GM19328 (cell line): ENCODE measurements around the gene WDR73.
"Not testable (repeated sequence)": the region's sequence is repeated elsewhere in the genome, so short reads cannot be mapped to it uniquely, and the experiment has no call there.

Experiments
- ATAC-seq: cut with Tn5 transposase; IDR thresholded peaks from one replicate; pipeline ENCODE4 v1.9.1; 2021; ENCODE audit warnings: mild to moderate bottlenecking, moderate library complexity; ENCODE audit not compliant: unreplicated experiment

WDR73 gene

GRCh38 chr15:84658080-84658787 is 4.2 kb upstream of the WDR73 start, which contains the start of gene NMB:
Gene NMB, minus strand, starts transcription at chr15:84658199. Its CDS starts 47 bp downstream, at chr15:84658152.
- ATAC-seq = peak; percentile 56

GRCh38 chr15:84657748-84658079 is 3.6 kb upstream of the WDR73 start:
- no peak for ATAC-seq

GRCh38 chr15:84656972-84657371 is 2.9 kb upstream of the WDR73 start:
- ATAC-seq = no peak

- no peak for ATAC-seq
Observed at GRCh38 chr15:84654689-84655453, 788 bp upstream of the WDR73 start.

GRCh38 chr15:84653584-84653909 is 536 bp downstream of the WDR73 start:
- no peak for ATAC-seq

- no peak for ATAC-seq
Observed at GRCh38 chr15:84649706-84650105, 4.4 kb downstream of the WDR73 start.

- no peak for ATAC-seq
Observed at GRCh38 chr15:84648539-84648938, 5.5 kb downstream of the WDR73 start.

GRCh38 chr15:84647726-84648125 is 6.4 kb downstream of the WDR73 start:
- ATAC-seq = no peak

GRCh38 chr15:84645997-84646396 is 8.1 kb downstream of the WDR73 start:
- ATAC-seq = no peak

- ATAC-seq = no peak
Observed at GRCh38 chr15:84645496-84645895, 8.6 kb downstream of the WDR73 start.

GRCh38 chr15:84643838-84644237 is 10.2 kb downstream of the WDR73 start:
- ATAC-seq = no peak

- not testable (repeated sequence) for ATAC-seq
Observed at GRCh38 chr15:84642640-84643039, 11.4 kb downstream of the WDR73 start.

- not testable (repeated sequence) for ATAC-seq
Observed at GRCh38 chr15:84641871-84642270, 12.2 kb downstream of the WDR73 start.

GRCh38 chr15:84638103-84638502 is 16.0 kb downstream of the WDR73 start:
- no peak for ATAC-seq

GRCh38 chr15:84634228-84634837 is 19.8 kb downstream of the WDR73 start:
- ATAC-seq = no peak

GRCh38 chr15:84633311-84634227 is 20.5 kb downstream of the WDR73 start:
- ATAC-seq = peak; percentile 40

- ATAC-seq = no peak
Observed at GRCh38 chr15:84631706-84632272, 22.3 kb downstream of the WDR73 start.

- ATAC-seq = no peak
Observed at GRCh38 chr15:84629033-84629432, 25.1 kb downstream of the WDR73 start.

GRCh38 chr15:84625123-84625522 is 29.0 kb downstream of the WDR73 start:
- ATAC-seq = no peak

GRCh38 chr15:84624359-84624758 is 29.7 kb downstream of the WDR73 start:
- no peak for ATAC-seq
